ENCODE measurements around the gene HCN2.

The HCN2 gene

GRCh38 chr19:547836-548720 lies 41.6 kb upstream of the HCN2 start:
- TF ChIP-seq, protein P1, sequence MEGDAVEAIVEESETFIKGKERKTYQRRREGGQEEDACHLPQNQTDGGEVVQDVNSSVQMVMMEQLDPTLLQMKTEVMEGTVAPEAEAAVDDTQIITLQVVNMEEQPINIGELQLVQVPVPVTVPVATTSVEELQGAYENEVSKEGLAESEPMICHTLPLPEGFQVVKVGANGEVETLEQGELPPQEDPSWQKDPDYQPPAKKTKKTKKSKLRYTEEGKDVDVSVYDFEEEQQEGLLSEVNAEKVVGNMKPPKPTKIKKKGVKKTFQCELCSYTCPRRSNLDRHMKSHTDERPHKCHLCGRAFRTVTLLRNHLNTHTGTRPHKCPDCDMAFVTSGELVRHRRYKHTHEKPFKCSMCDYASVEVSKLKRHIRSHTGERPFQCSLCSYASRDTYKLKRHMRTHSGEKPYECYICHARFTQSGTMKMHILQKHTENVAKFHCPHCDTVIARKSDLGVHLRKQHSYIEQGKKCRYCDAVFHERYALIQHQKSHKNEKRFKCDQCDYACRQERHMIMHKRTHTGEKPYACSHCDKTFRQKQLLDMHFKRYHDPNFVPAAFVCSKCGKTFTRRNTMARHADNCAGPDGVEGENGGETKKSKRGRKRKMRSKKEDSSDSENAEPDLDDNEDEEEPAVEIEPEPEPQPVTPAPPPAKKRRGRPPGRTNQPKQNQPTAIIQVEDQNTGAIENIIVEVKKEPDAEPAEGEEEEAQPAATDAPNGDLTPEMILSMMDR (IDR thresholded peaks at IDR 0.05; ENCODE audit: insufficient read depth, low read depth, low read length, missing control alignments), result no peak
- H3K4me3 ChIP-seq (ENCODE audit: low read length), result no peak overlapping the region
- DNase-seq (ENCODE audit: low read depth), result no peak

DNA sequence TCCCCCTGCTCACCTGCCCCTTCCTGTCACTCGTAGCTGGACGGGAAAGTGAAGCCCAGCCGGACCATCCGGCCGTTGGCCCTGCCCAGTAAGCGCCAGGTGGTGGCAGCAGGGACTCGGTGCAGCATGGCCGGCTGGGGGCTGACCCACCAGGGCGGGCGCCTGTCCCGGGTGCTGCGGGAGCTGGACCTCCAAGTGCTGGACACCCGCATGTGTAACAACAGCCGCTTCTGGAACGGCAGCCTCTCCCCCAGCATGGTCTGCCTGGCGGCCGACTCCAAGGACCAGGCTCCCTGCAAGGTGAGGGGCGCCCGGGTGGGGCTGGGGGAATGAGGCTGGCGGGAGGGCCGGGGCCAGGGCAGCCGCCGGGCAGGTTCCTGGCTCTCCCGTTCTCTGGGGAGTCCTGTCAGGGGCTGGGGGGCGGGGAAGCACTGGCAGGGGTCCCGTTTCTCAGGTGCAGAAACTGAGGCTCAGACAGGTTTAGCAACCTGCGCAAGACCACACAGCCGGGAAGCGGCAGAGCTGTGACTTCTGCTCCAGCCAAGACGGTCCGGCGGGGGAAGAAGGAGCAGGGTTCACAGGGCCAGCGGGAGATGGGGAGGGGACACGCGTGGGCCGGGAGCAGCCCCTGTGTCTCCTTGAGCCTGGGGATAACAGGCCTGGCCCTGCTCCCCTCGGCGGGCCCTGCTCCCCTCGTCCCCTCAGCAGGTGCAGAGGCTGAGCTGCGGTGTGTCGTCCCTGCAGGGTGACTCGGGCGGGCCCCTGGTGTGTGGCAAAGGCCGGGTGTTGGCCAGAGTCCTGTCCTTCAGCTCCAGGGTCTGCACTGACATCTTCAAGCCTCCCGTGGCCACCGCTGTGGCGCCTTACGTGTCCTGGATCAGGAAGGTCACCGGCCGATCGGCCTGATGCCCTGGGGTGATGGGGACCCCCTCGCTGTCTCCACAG lies 40.5 kb upstream of the HCN2 start:
- no peak overlapping the region for H3K4me3 ChIP-seq (ENCODE audit: low read length)
- DNase-seq (ENCODE audit: low read depth), result no peak
- TF ChIP-seq, protein P1 (IDR thresholded peaks at IDR 0.05; ENCODE audit: insufficient read depth, low read depth, low read length, missing control alignments), result no peak

GRCh38 chr19:554817-555216 lies 34.9 kb upstream of the HCN2 start:
- TF ChIP-seq, protein P1 (IDR thresholded peaks at IDR 0.05; ENCODE audit: insufficient read depth, low read depth, low read length, missing control alignments), result no peak
- DNase-seq (ENCODE audit: low read depth), result no peak

GRCh38 chr19:555474-555808 lies 34.2 kb upstream of the HCN2 start:
- TF ChIP-seq, protein P1 (IDR thresholded peaks at IDR 0.05; ENCODE audit: insufficient read depth, low read depth, low read length, missing control alignments), result no peak

More at GRCh38 chr19:554817-555216, 34.9 kb upstream of the HCN2 start:
- no peak overlapping the region for H3K4me3 ChIP-seq (ENCODE audit: low read length)

GRCh38 chr19:556611-557382 lies 32.9 kb upstream of the HCN2 start:
- no peak overlapping the region for H3K4me3 ChIP-seq (ENCODE audit: low read length)
- no peak for DNase-seq (ENCODE audit: low read depth)
- TF ChIP-seq, protein P1 (IDR thresholded peaks at IDR 0.05; ENCODE audit: insufficient read depth, low read depth, low read length, missing control alignments), result no peak

More at GRCh38 chr19:555474-555808, 34.2 kb upstream of the HCN2 start:
- no peak overlapping the region for H3K4me3 ChIP-seq (ENCODE audit: low read length)
- no peak for DNase-seq (ENCODE audit: low read depth)

- DNase-seq (ENCODE audit: low read depth), result no peak
- H3K4me3 ChIP-seq (ENCODE audit: low read length), result no peak overlapping the region
- TF ChIP-seq, protein P1 (IDR thresholded peaks at IDR 0.05; ENCODE audit: insufficient read depth, low read depth, low read length, missing control alignments), result no peak
These were observed 30.8 kb upstream of the HCN2 start for GRCh38 chr19:558770-559439.
